HCT116 (cell line): ENCODE data around the gene IGFBP2. TPM values are rescaled to one million over a fixed set of nuclear protein-coding genes. Genes with fewer than 3 reads are reported as not detected.

ENCODE experiments used
- ATAC-seq: fragments of 200-7000 bp; cut with Tn5 transposase; 2 replicates; pipeline ENCODE4 v1.9.1; 2020; ENCODE audit warnings: mild to moderate bottlenecking, moderate library complexity
- BruUV-seq: library from RNA; stranded (reverse); fragments of 400-500 nt; replicated peaks from 2 replicates; lab custom pipeline; 2021; lab: Mats Ljungman, UMichigan
- CTCF ChIA-PET: fragments of 300-600 bp; sonication (Branson Sonifier 250); formaldehyde crosslinking; loops from one replicate; lab custom pipeline; 2021; ENCODE audit warnings: antibody characterized with exemption; lab: Charles Lee
- POLR2A ChIA-PET: fragments of 300-600, 350-600 bp; sonication (Branson Sonifier 250); formaldehyde crosslinking; loops from one replicate; lab custom pipeline; 2021; ENCODE audit warnings: antibody characterized with exemption; lab: Charles Lee
- RAD21 ChIA-PET, 2 experiments: fragments of 300-600 bp; sonication (Branson Sonifier 250); formaldehyde crosslinking; loops; one replicate each; lab custom pipeline; 2023; ENCODE audit warnings: low total read pairs in 2 of 2; ENCODE audit not compliant: uncharacterized antibody in 2 of 2, unreplicated experiment in 2 of 2, low non-redundant PET in 1 of 2; lab: Charles Lee
- DNase-seq: peaks from one replicate; pipeline ENCODE4 v3.0.0-alpha.2; 2010; ENCODE audit warnings: low read depth, low spot score
- H2AFZ ChIP-seq: fragments of 200-600 bp; shearing (Covaris generic), sonication (generic); 2 replicates; pipeline ENCODE4 v1.6.1; 2017; ENCODE audit warnings: low read depth, mixed run types, mixed read lengths, antibody characterized with exemption, low read length; ENCODE audit not compliant: poor library complexity, severe bottlenecking
- H3K27ac ChIP-seq: 2 replicates; pipeline ENCODE4 v1.5.1; 2012; ENCODE audit warnings: low read depth, low read length
- H3K27me3 ChIP-seq: fragments of 200-600 bp; sonication (generic); 2 replicates; pipeline ENCODE4 v1.6.1; 2016; ENCODE audit warnings: mixed run types, low read length, mixed read lengths; ENCODE audit not compliant: insufficient read depth
- H3K36me3 ChIP-seq, 2 experiments: fragments of 200-500 bp in 1 of 2; fragments of 200-600 bp in 1 of 2; sonication (Bioruptor generic) in 1 of 2; sonication (generic) in 1 of 2; 2 replicates each; pipeline versions ENCODE4 v1.5.1 to v1.6.1; 2014 to 2016; ENCODE audit warnings: low read length in 2 of 2, inconsistent platforms in 1 of 2, mixed read lengths in 1 of 2, mixed run types in 1 of 2; ENCODE audit not compliant: insufficient read depth in 2 of 2, control insufficient read depth in 1 of 2
- H3K4me1 ChIP-seq, 2 experiments: fragments of 200-600 bp in 1 of 2; sonication (generic) in 1 of 2; 2 replicates each; pipeline versions ENCODE4 v1.5.1 to v1.6.1; 2012 to 2017; ENCODE audit warnings: low read length in 2 of 2, inconsistent platforms in 1 of 2, mild to moderate bottlenecking in 1 of 2, mixed read lengths in 1 of 2, mixed run types in 1 of 2, moderate library complexity in 1 of 2; ENCODE audit not compliant: insufficient read depth in 2 of 2, control insufficient read depth in 1 of 2
- H3K4me2 ChIP-seq: fragments of 200-600 bp; sonication (generic); 2 replicates; pipeline ENCODE4 v1.6.1; 2017; ENCODE audit warnings: mixed run types, low read length, mixed read lengths
- H3K4me3 ChIP-seq, 2 experiments: fragments of 200-600 bp in 1 of 2; sonication (generic) in 1 of 2; replicated peaks in 1 of 2; 2 replicates each; pipeline ENCODE4 v1.5.1; 2011 to 2016; ENCODE audit warnings: low read length in 2 of 2, control low read depth in 1 of 2, low read depth in 1 of 2, mild to moderate bottlenecking in 1 of 2, mixed read lengths in 1 of 2, mixed run types in 1 of 2
- H3K79me2 ChIP-seq: fragments of 200-600 bp; sonication (generic); 2 replicates; pipeline ENCODE4 v1.6.1; 2017; ENCODE audit warnings: mild to moderate bottlenecking, mixed run types, low read length, moderate library complexity, mixed read lengths; ENCODE audit not compliant: insufficient read depth
- H3K9ac ChIP-seq: fragments of 200-600 bp; sonication (generic); 2 replicates; pipeline ENCODE4 v1.6.1; 2016; ENCODE audit warnings: low read length, mixed read lengths
- H3K9me2 ChIP-seq: fragments of 200-600 bp; sonication (generic), shearing (Covaris generic); 2 replicates; pipeline ENCODE4 v1.6.1; 2017; ENCODE audit warnings: mixed run types, mild to moderate bottlenecking, moderate library complexity; ENCODE audit not compliant: insufficient read depth
- H3K9me3 ChIP-seq, 2 experiments: fragments of 200-500 bp in 1 of 2; fragments of 200-600 bp in 1 of 2; sonication (Bioruptor generic) in 1 of 2; sonication (generic) in 1 of 2; 2 replicates each; pipeline ENCODE4 v1.6.1; 2014 to 2017; ENCODE audit warnings: low read length in 2 of 2, mixed read lengths in 2 of 2, inconsistent platforms in 1 of 2, low read depth in 1 of 2, mild to moderate bottlenecking in 1 of 2, mixed run types in 1 of 2, moderate library complexity in 1 of 2; ENCODE audit not compliant: control insufficient read depth in 1 of 2, insufficient read depth in 1 of 2
- H4K20me1 ChIP-seq: fragments of 200-600 bp; sonication (generic), shearing (Covaris generic); 2 replicates; pipeline ENCODE4 v1.6.1; 2017; ENCODE audit warnings: mixed run types, mild to moderate bottlenecking, moderate library complexity; ENCODE audit not compliant: insufficient read depth
- CTCF ChIP-seq, 3 experiments: fragments of 200-600 bp in 1 of 3; sonication (generic) in 1 of 3; IDR thresholded peaks in 2 of 3; conservative IDR thresholded peaks in 1 of 3; 2 replicates each; pipeline ENCODE4 v1.5.1; 2012 to 2017; ENCODE audit warnings: low read depth in 2 of 3, low read length in 2 of 3, antibody characterized with exemption in 1 of 3, borderline replicate concordance in 1 of 3, control low read depth in 1 of 3, mild to moderate bottlenecking in 1 of 3, mixed read lengths in 1 of 3, mixed run types in 1 of 3, moderate library complexity in 1 of 3; ENCODE audit not compliant: insufficient read depth in 1 of 3
- EZH2 ChIP-seq: fragments of 200-600 bp; sonication (generic); IDR thresholded peaks from 2 replicates; pipeline ENCODE4 v1.6.1; 2017; ENCODE audit warnings: antibody characterized with exemption, mixed run types
- POLR2A ChIP-seq: IDR thresholded peaks from 2 replicates; pipeline ENCODE4 v1.7.0; 2011; ENCODE audit warnings: borderline replicate concordance; ENCODE audit not compliant: insufficient read depth, insufficient read length; ENCODE audit errors: extremely low read depth
- POLR2AphosphoS5 ChIP-seq: IDR thresholded peaks from 2 replicates; pipeline ENCODE4 v1.6.1; 2011; ENCODE audit warnings: mild to moderate bottlenecking, low read depth, low read length, moderate library complexity
- RAD21 ChIP-seq: IDR thresholded peaks from 2 replicates; pipeline ENCODE4 v1.6.1; 2012; ENCODE audit warnings: low read depth, mild to moderate bottlenecking
- SRF ChIP-seq: IDR thresholded peaks from 2 replicates; pipeline ENCODE4 v1.6.1; 2012; ENCODE audit warnings: low read depth
- TCF7L2 ChIP-seq: IDR thresholded peaks from 2 replicates; pipeline ENCODE4 v1.7.0; 2011; ENCODE audit warnings: borderline replicate concordance, inconsistent platforms; ENCODE audit not compliant: insufficient read depth, insufficient read length; ENCODE audit errors: extremely low read depth
- YY1 ChIP-seq: IDR thresholded peaks from 2 replicates; pipeline ENCODE4 v1.6.1; 2011; ENCODE audit warnings: low read length, low read depth, moderate library complexity, mild to moderate bottlenecking; ENCODE audit not compliant: insufficient replicate concordance; ENCODE audit errors: extremely low read depth
- ZNF274 ChIP-seq: fragments of 200-500 bp; sonication (Bioruptor generic); IDR thresholded peaks from 2 replicates; pipeline ENCODE4 v1.6.1; 2014; ENCODE audit warnings: mild to moderate bottlenecking, low read depth, low read length, inconsistent platforms
- intact Hi-C: fragments of 100-400 bp; cut with micrococcal nuclease; formaldehyde crosslinking; loops from 2 replicates; pipeline ENCODE4 v1.10.0; 2022
- total RNA-seq: library from RNA; stranded (reverse); gene quantifications from one replicate; pipeline ENCODE4 v1.2.1, GENCODE V29; 2021; ENCODE audit not compliant: unreplicated experiment

IGFBP2 gene
- total RNA-seq, 1 experiment from 2014 or later = 143 TPM

DNA sequence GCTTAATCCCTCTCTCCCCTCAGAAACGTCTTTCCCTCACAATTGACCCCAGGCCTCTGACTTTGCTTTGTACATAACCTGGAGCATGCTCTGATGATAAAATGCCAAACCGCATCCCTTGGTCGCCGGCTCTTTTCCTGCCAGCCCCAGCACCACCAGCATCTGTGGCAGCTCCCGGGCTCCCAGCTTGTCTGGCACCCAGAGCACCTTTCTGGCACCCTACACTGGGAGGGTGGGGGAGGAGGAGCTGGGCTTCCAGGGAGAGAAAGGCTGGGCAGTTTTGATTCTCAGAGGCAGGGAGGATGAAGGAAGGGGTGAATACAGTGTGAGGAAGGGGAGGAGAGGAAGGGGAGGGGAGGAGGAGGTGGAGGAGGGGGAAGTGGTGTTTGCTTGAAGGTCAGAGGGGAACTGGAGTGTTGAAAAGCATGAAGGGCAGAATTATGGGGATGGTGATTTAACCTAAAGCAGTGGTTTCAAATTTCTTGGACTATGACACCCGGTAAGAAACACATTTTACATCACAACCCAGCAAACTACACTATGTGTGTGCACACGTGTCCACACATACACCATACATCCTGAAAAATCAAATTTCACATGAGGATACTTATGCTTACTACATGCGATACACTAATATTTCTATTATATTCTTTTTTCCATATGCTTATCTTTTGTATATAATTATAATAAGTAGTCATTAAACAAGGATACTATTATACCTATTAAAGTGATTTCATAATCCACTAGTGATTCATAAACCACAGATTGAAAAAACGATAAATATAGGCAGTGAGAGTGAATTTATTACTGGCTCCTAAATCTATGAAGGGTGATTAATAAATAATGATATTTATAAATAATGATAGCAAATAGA is 30.0 kb upstream of the IGFBP2 start:
- no peaks in the 10 kb centered on the region for H3K9me3 ChIP-seq
- no peaks in the 10 kb centered on the region for H4K20me1 ChIP-seq
- no peaks in the 10 kb centered on the region for H3K9me2 ChIP-seq
- intact Hi-C loops = no loop called here
- ChIA-PET CTCF (no interaction called here), RAD21 (no interaction called here), POLR2A (no interaction called here)
- no peak overlapping the region for H3K9ac ChIP-seq
- BruUV-seq = no TSS peak
- no peaks in the 10 kb centered on the region for H3K79me2 ChIP-seq
- no peak overlapping the region for H3K4me3 ChIP-seq
- H3K27me3 ChIP-seq = peaks cover 5% of the 10 kb centered on the region; the same call in 1 of the 2 replicates
- H3K4me2 ChIP-seq = no peak overlapping the region
- ATAC-seq = no peak
- TF ChIP-seq SRF (no peak), TCF7L2 (no peak), ZNF274 (no peak), RAD21 (no peak), POLR2AphosphoS5 (no peak), YY1 (no peak), CTCF (IDR thresholded peaks at IDR 0.05 in 2 of 3, conservative IDR thresholded peaks at IDR 0.05 in 1 of 3; ENCODE audit: borderline replicate concordance in 1 of 3, insufficient read depth in 1 of 3, low read depth in 2 of 3, low read length in 2 of 3) (no peak), POLR2A (no peak), EZH2 (no peak)
- DNase-seq = no peak
- H3K4me1 ChIP-seq = no peaks in the 10 kb centered on the region
- no peaks in the 10 kb centered on the region for H3K36me3 ChIP-seq
- no peak overlapping the region for H3K27ac ChIP-seq
- no peak overlapping the region for H2AFZ ChIP-seq
